IMR-90 (cell line): ENCODE results near the gene IL1RL1. TPM values are rescaled to one million over a fixed set of nuclear protein-coding genes. Genes with fewer than 3 reads are reported as not detected.

Experiments
- ATAC-seq: fragments of 200-7000 bp; cut with Tn5 transposase; 2 replicates; pipeline ENCODE4 v1.9.1; 2020; ENCODE audit warnings: low read depth, mild to moderate bottlenecking, moderate library complexity
- BruUV-seq: library from RNA; stranded (reverse); fragments of 400-500 nt; replicated peaks from 2 replicates; lab custom pipeline; 2021; lab: Mats Ljungman, UMichigan
- CTCF ChIA-PET: fragments of 300-600 bp; formaldehyde crosslinking; extraction: SDS; loops from one replicate; lab custom pipeline; 2021; ENCODE audit warnings: antibody characterized with exemption; lab: Yijun Ruan, JAX
- POLR2A ChIA-PET: fragments of 300-600 bp; sonication (Branson Sonifier 250); formaldehyde crosslinking; loops from one replicate; lab custom pipeline; 2022; ENCODE audit warnings: antibody characterized with exemption; ENCODE audit not compliant: unreplicated experiment; lab: Charles Lee
- DNase-seq: peaks from one replicate; pipeline ENCODE4 v3.0.0; 2013
- H2AFZ ChIP-seq: replicated peaks from 2 replicates; pipeline ENCODE3; 2013; ENCODE audit warnings: low read length, mild to moderate bottlenecking; ENCODE audit not compliant: poor library complexity
- H2AK5ac ChIP-seq: 2 replicates; pipeline ENCODE4 v1.6.1; 2013; ENCODE audit warnings: low read depth, low read length, inconsistent platforms
- H2AK9ac ChIP-seq: replicated peaks from 2 replicates; pipeline ENCODE3; 2013; ENCODE audit warnings: mild to moderate bottlenecking, low read depth, low read length, moderate library complexity; ENCODE audit not compliant: poor library complexity
- H2BK120ac ChIP-seq: 2 replicates; pipeline ENCODE4 v1.6.1; 2013; ENCODE audit warnings: low read depth, low read length, inconsistent platforms
- H2BK15ac ChIP-seq: 3 replicates; pipeline ENCODE4 v1.6.1; 2013; ENCODE audit warnings: low read depth, low read length, inconsistent platforms
- H2BK20ac ChIP-seq: 2 replicates; pipeline ENCODE4 v1.6.1; 2013; ENCODE audit warnings: low read depth, mild to moderate bottlenecking, inconsistent platforms, low read length, moderate library complexity
- H2BK5ac ChIP-seq: 2 replicates; pipeline ENCODE4 v1.6.1; 2013; ENCODE audit warnings: mild to moderate bottlenecking, low read depth, low read length, inconsistent platforms; ENCODE audit not compliant: poor library complexity, severe bottlenecking
- H3K14ac ChIP-seq: replicated peaks from 2 replicates; pipeline ENCODE4 v1.6.1; 2013; ENCODE audit warnings: low read depth, low read length, inconsistent platforms
- H3K18ac ChIP-seq: 2 replicates; pipeline ENCODE4 v1.6.1; 2013; ENCODE audit warnings: low read depth, low read length, control low read depth
- H3K23ac ChIP-seq: 2 replicates; pipeline ENCODE4 v1.6.1; 2013; ENCODE audit warnings: low read depth, low read length, inconsistent platforms
- H3K27ac ChIP-seq: 2 replicates; pipeline ENCODE4 v1.5.1; 2013; ENCODE audit warnings: mild to moderate bottlenecking, control low read depth, low read length; ENCODE audit not compliant: insufficient read depth
- H3K27me3 ChIP-seq: 2 replicates; pipeline ENCODE4 v1.6.1; 2013; ENCODE audit warnings: low read length; ENCODE audit not compliant: control insufficient read depth, insufficient read depth
- H3K36me3 ChIP-seq: 2 replicates; pipeline ENCODE4 v1.6.1; 2013; ENCODE audit warnings: low read length, mixed read lengths; ENCODE audit not compliant: control insufficient read depth, insufficient read depth
- H3K4ac ChIP-seq: 2 replicates; pipeline ENCODE4 v1.6.1; 2013; ENCODE audit warnings: low read depth, low read length, inconsistent platforms
- H3K4me1 ChIP-seq: 2 replicates; pipeline ENCODE4 v1.6.1; 2013; ENCODE audit warnings: low read length, mixed read lengths; ENCODE audit not compliant: control insufficient read depth, insufficient read depth
- H3K4me2 ChIP-seq: 2 replicates; pipeline ENCODE4 v1.6.1; 2013; ENCODE audit warnings: low read depth, mild to moderate bottlenecking, control low read depth, low read length, moderate library complexity
- H3K4me3 ChIP-seq: 2 replicates; pipeline ENCODE4 v1.5.1; 2013; ENCODE audit warnings: low read depth, mild to moderate bottlenecking, control low read depth, low read length, moderate library complexity; ENCODE audit not compliant: insufficient read depth
- H3K56ac ChIP-seq: 2 replicates; pipeline ENCODE4 v1.6.1; 2013; ENCODE audit warnings: low read length, inconsistent platforms; ENCODE audit not compliant: insufficient read depth; ENCODE audit errors: extremely low read depth
- H3K79me1 ChIP-seq, 2 experiments: 2 replicates each; pipeline ENCODE4 v1.6.1; 2013; ENCODE audit warnings: low read length in 2 of 2, inconsistent platforms in 1 of 2, low read depth in 1 of 2
- H3K9ac ChIP-seq: 2 replicates; pipeline ENCODE4 v1.6.1; 2013; ENCODE audit warnings: low read depth, low read length, control low read depth
- H3K9me1 ChIP-seq: 2 replicates; pipeline ENCODE4 v1.6.1; 2013; ENCODE audit warnings: low read length, inconsistent platforms; ENCODE audit not compliant: insufficient read depth
- H3K9me3 ChIP-seq: 2 replicates; pipeline ENCODE4 v1.6.1; 2013; ENCODE audit warnings: low read length; ENCODE audit not compliant: control insufficient read depth, insufficient read depth
- H4K20me1 ChIP-seq: 2 replicates; pipeline ENCODE4 v1.6.1; 2013; ENCODE audit warnings: low read length, inconsistent platforms; ENCODE audit not compliant: insufficient read depth
- H4K5ac ChIP-seq: 2 replicates; pipeline ENCODE4 v1.6.1; 2013; ENCODE audit warnings: mild to moderate bottlenecking, low read depth, low read length, control low read depth
- H4K8ac ChIP-seq, 2 experiments: 2 replicates each; pipeline ENCODE4 v1.6.1; 2013; ENCODE audit warnings: low read depth in 2 of 2, low read length in 2 of 2, control low read depth in 1 of 2, inconsistent platforms in 1 of 2
- H4K91ac ChIP-seq: 2 replicates; pipeline ENCODE4 v1.6.1; 2013; ENCODE audit warnings: low read depth, low read length, inconsistent platforms; ENCODE audit not compliant: insufficient read depth
- BHLHE40 ChIP-seq: fragments of 150-350 bp; IDR thresholded peaks from 2 replicates; pipeline ENCODE4 v1.6.1; 2016; ENCODE audit warnings: mild to moderate bottlenecking, low read depth, low read length
- MAZ ChIP-seq: IDR thresholded peaks from 2 replicates; pipeline ENCODE4 v1.6.1; 2012; ENCODE audit warnings: low read depth, mild to moderate bottlenecking, low read length, improper control_type of control experiment, moderate library complexity, borderline replicate concordance
- MXI1 ChIP-seq: IDR thresholded peaks from 2 replicates; pipeline ENCODE4 v1.6.1; 2012; ENCODE audit warnings: low read depth, mild to moderate bottlenecking, low read length, moderate library complexity, borderline replicate concordance
- WGBS, 2 experiments: methylation state at CpG; one replicate each; pipeline versions ENCODE4 v1.1.5 to v1.1.7; 2013; ENCODE audit warnings: missing lambda C conversion rate in 2 of 2; ENCODE audit not compliant: insufficient read length in 1 of 2; ENCODE audit errors: extremely low coverage in 2 of 2; 5-methylcytosine and 5-hydroxymethylcytosine counted together
- dilution Hi-C: fragments of 300-500 bp; cut with HindIII; formaldehyde crosslinking; loops from one replicate; pipeline ENCODE4 v1.14.3; 2018; ENCODE audit warnings: low sequenced_read_pairs; ENCODE audit not compliant: unreplicated experiment
- in situ Hi-C: fragments of 300-500 bp; cut with MboI; formaldehyde crosslinking; loops from 3 replicates; pipeline ENCODE4 v1.14.3; 2019; ENCODE audit warnings: low sequenced_read_pairs, inconsistent platforms, mixed read lengths
- intact Hi-C: fragments of 100-400 bp; cut with micrococcal nuclease; formaldehyde crosslinking; loops from 2 replicates; pipeline ENCODE4 v1.10.0; 2022
- polyA plus RNA-seq, 3 experiments: library from polyadenylated mRNA; depleted of rRNA; stranded (reverse); fragments of >200 nt; gene quantifications; 2 replicates each; pipeline ENCODE4 v1.2.3, GENCODE V29; 2012; ENCODE audit warnings: low replicate concordance in 1 of 3
- total RNA-seq: library from RNA; depleted of rRNA; stranded (reverse); fragments of >200 nt; gene quantifications from 2 replicates; pipeline ENCODE4 v1.2.3, GENCODE V29; 2012

The IL1RL1 gene
- total and polyA plus RNA-seq, 2 of the 4 experiments (the other 2 are of a cell fraction), result under 0.01 to 0.14 TPM

- Histone ChIP-seq H4K5ac (no peak overlapping the region), H2BK15ac (no peak overlapping the region), H4K8ac (no peak overlapping the region), H2BK20ac (no peak overlapping the region), H3K27me3 (no peaks in the 10 kb centered on the region), H2AK9ac (no peak overlapping the region), H3K9ac (no peak overlapping the region), H3K4ac (no peak overlapping the region), H2AFZ (no peak overlapping the region), H3K18ac (no peak overlapping the region), H3K14ac (no peak overlapping the region), H2AK5ac (no peak overlapping the region), H3K56ac (no peak overlapping the region), H3K9me1 (no peaks in the 10 kb centered on the region), H4K20me1 (no peaks in the 10 kb centered on the region), H2BK5ac (no peak overlapping the region), H3K23ac (no peak overlapping the region), H3K9me3 (peaks cover 5% of the 10 kb centered on the region; the same call in 1 of the 2 replicates), H4K91ac (no peak overlapping the region), H3K36me3 (no peaks in the 10 kb centered on the region), H2BK120ac (no peak overlapping the region), H3K79me1 (no peaks in the 10 kb centered on the region), H3K27ac (no peak overlapping the region), H3K4me3 (no peak overlapping the region), H3K4me1 (no peaks in the 10 kb centered on the region), H3K4me2 (no peak overlapping the region)
- intact Hi-C loops (no loop called here), in situ Hi-C loops (no loop called here), dilution Hi-C loops (no loop called here)
- BruUV-seq, result no TSS peak
- CTCF ChIA-PET, result no interaction called here
- TF ChIP-seq MAZ, result no peak
- no peak for TF ChIP-seq MXI1
- TF ChIP-seq BHLHE40, result no peak
- no peak for ATAC-seq
- POLR2A ChIA-PET, result no interaction called here
- no CpG with 5 or more reads among the region's 1 CpG for WGBS, 2 experiments
- no peak for DNase-seq
These were observed 58.5 kb downstream of the IL1RL1 start for GRCh38 chr2:102369866-102370265.
